ENCODE measurements around the gene STK32B. TPM values are rescaled to one million over a fixed set of nuclear protein-coding genes. Genes with fewer than 3 reads are reported as not detected.

Gene STK32B
- total and polyA plus RNA-seq, 2 donors (not counting 1 experiment from before 2014, with no cell fraction given): 0.22 to 0.30 TPM

GRCh38 chr4:5134620-5135019 lies 83.3 kb downstream of the STK32B start:
- Mint-ChIP-seq H3K27me3 (peaks cover 5% of the 10 kb centered on the region), H3K9me3 (ENCODE audit: insufficient read depth) (peaks cover 3% of the 10 kb centered on the region), H3K27ac (no peak overlapping the region), H3K4me3 (no peak overlapping the region), H3K4me1 (no peaks in the 10 kb centered on the region)
- no peak for ATAC-seq (ENCODE audit: low read depth)
- Histone ChIP-seq H3K4me3 (ENCODE audit: control extremely low read depth in 1 of 5, extremely low read depth in 1 of 5, insufficient read depth in 1 of 5, low read depth in 2 of 5, low read length in 4 of 5) (no peak overlapping the region), H3K79me2 (ENCODE audit: control insufficient read depth, insufficient read depth, low read length) (no peaks in the 10 kb centered on the region), H4K20me1 (ENCODE audit: control insufficient read depth, insufficient read depth, low read length, poor library complexity, severe bottlenecking) (no peaks in the 10 kb centered on the region), H3K9me3 (ENCODE audit: control extremely low read depth in 1 of 3, control insufficient read depth in 2 of 3, insufficient read depth in 1 of 3, low read length in 2 of 3) (peaks cover 0 to 8% (median 2%) of the 10 kb centered on the region in 3 donors), H3K4me2 (replicated peaks; ENCODE audit: low read depth, low read length, poor library complexity, severe bottlenecking) (no peak overlapping the region), H3K27me3 (replicated peaks in 1 of 4; ENCODE audit: control extremely low read depth in 1 of 4, control insufficient read depth in 3 of 4, insufficient read depth in 4 of 4, low read length in 3 of 4) (no peaks in the 10 kb centered on the region), H3K27ac (ENCODE audit: low read length in 2 of 2) (no peak overlapping the region), H3K36me3 (replicated peaks in 1 of 2; ENCODE audit: control extremely low read depth in 1 of 2, control insufficient read depth in 1 of 2, extremely low read depth in 1 of 2, insufficient read depth in 2 of 2, low read length in 1 of 2) (no peaks in the 10 kb centered on the region), H2AFZ (ENCODE audit: insufficient read depth, low read depth, low read length, poor library complexity, severe bottlenecking) (no peak overlapping the region), H3K4me1 (ENCODE audit: control insufficient read depth in 2 of 2, insufficient read depth in 2 of 2, low read length in 2 of 2) (no peaks in the 10 kb centered on the region), H3K9ac (ENCODE audit: low read length) (no peak overlapping the region)
- TF ChIP-seq EZH2 (IDR thresholded peaks at IDR 0.05; ENCODE audit: borderline replicate concordance, insufficient read depth, low read depth, low read length, poor library complexity, severe bottlenecking) (no peak), CTCF (IDR thresholded peaks at IDR 0.05) (no peak)
- intact Hi-C loops (cut with micrococcal nuclease): no loop called here
- ChIA-PET CTCF (no interaction called here), POLR2A (no interaction called here)
- DNase-seq: no peak
- 80% methylated on average over 3 of the region's 4 CpGs for WGBS (ENCODE audit: insufficient coverage)

GRCh38 chr4:5137226-5137625 lies 85.9 kb downstream of the STK32B start:
- ATAC-seq (ENCODE audit: low read depth): no peak
- TF ChIP-seq EZH2 (IDR thresholded peaks at IDR 0.05; ENCODE audit: borderline replicate concordance, insufficient read depth, low read depth, low read length, poor library complexity, severe bottlenecking) (no peak), CTCF (IDR thresholded peaks at IDR 0.05) (no peak)
- H3K4me1 Mint-ChIP-seq: no peaks in the 10 kb centered on the region

More at GRCh38 chr4:5137226-5137625, 85.9 kb downstream of the STK32B start:
- H3K9ac ChIP-seq (ENCODE audit: low read length): no peak overlapping the region
- no peaks in the 10 kb centered on the region for H3K27me3 ChIP-seq (replicated peaks in 1 of 4; ENCODE audit: control extremely low read depth in 1 of 4, control insufficient read depth in 3 of 4, insufficient read depth in 4 of 4, low read length in 3 of 4)
- H3K4me3 ChIP-seq (ENCODE audit: control extremely low read depth in 1 of 5, extremely low read depth in 1 of 5, insufficient read depth in 1 of 5, low read depth in 2 of 5, low read length in 4 of 5): no peak overlapping the region
- H3K4me2 ChIP-seq (replicated peaks; ENCODE audit: low read depth, low read length, poor library complexity, severe bottlenecking): no peak overlapping the region
- H3K79me2 ChIP-seq (ENCODE audit: control insufficient read depth, insufficient read depth, low read length): no peaks in the 10 kb centered on the region
- H2AFZ ChIP-seq (ENCODE audit: insufficient read depth, low read depth, low read length, poor library complexity, severe bottlenecking): no peak overlapping the region
- Mint-ChIP-seq H3K27ac (no peak overlapping the region), H3K27me3 (no peaks in the 10 kb centered on the region), H3K9me3 (ENCODE audit: insufficient read depth) (no peaks in the 10 kb centered on the region), H3K4me3 (no peak overlapping the region)
- DNase-seq: no peak
- no peaks in the 10 kb centered on the region for H3K4me1 ChIP-seq (ENCODE audit: control insufficient read depth in 2 of 2, insufficient read depth in 2 of 2, low read length in 2 of 2)
- H3K36me3 ChIP-seq (replicated peaks in 1 of 2; ENCODE audit: control extremely low read depth in 1 of 2, control insufficient read depth in 1 of 2, extremely low read depth in 1 of 2, insufficient read depth in 2 of 2, low read length in 1 of 2): no peaks in the 10 kb centered on the region
- WGBS (ENCODE audit: insufficient coverage): no CpG with 5 or more reads among the region's 2 CpGs
- H3K9me3 ChIP-seq (ENCODE audit: control extremely low read depth in 1 of 3, control insufficient read depth in 2 of 3, insufficient read depth in 1 of 3, low read length in 2 of 3): no peaks in the 10 kb centered on the region
- CTCF ChIA-PET: no interaction called here
- POLR2A ChIA-PET: no interaction called here
- H4K20me1 ChIP-seq (ENCODE audit: control insufficient read depth, insufficient read depth, low read length, poor library complexity, severe bottlenecking): no peaks in the 10 kb centered on the region
- H3K27ac ChIP-seq (ENCODE audit: low read length in 2 of 2): no peak overlapping the region
- intact Hi-C loops (cut with micrococcal nuclease): no loop called here
